RWPE2 (cell line): ENCODE results near the gene SLC12A7.
A peak's percentile ranks its signal among the peaks of the same experiment; 100 is the strongest.

Source experiments
- ATAC-seq: fragments of 200-7000 bp; cut with Tn5 transposase; 3 replicates; pipeline ENCODE4 v1.9.1; 2021; ENCODE audit warnings: low read depth
- DNase-seq: peaks from one replicate; pipeline ENCODE4 v3.0.0-alpha.2; 2020; ENCODE audit warnings: low spot score
- H3K27ac ChIP-seq: fragments of 450-650 bp; 2 replicates; pipeline ENCODE4 v1.5.1; 2017; ENCODE audit warnings: mild to moderate bottlenecking; ENCODE audit not compliant: poor library complexity, severe bottlenecking
- H3K27me3 ChIP-seq: fragments of 250-450 bp; sonication (Bioruptor Pico); 2 replicates; pipeline ENCODE4 v1.5.1; 2021; ENCODE audit warnings: mild to moderate bottlenecking, moderate library complexity; ENCODE audit not compliant: insufficient read depth, poor library complexity, severe bottlenecking
- H3K36me3 ChIP-seq: fragments of 250-450 bp; sonication (Bioruptor Pico); 2 replicates; pipeline ENCODE4 v1.5.1; 2020; ENCODE audit warnings: low read depth, mild to moderate bottlenecking, moderate library complexity
- H3K4me1 ChIP-seq: fragments of 250-450 bp; sonication (Bioruptor Pico); 2 replicates; pipeline ENCODE4 v1.5.1; 2021; ENCODE audit warnings: mild to moderate bottlenecking, moderate library complexity; ENCODE audit not compliant: insufficient read depth, poor library complexity, severe bottlenecking
- H3K4me3 ChIP-seq: fragments of 250-450 bp; sonication (Bioruptor Pico); 2 replicates; pipeline ENCODE4 v1.5.1; 2021; ENCODE audit warnings: mild to moderate bottlenecking, moderate library complexity; ENCODE audit not compliant: severe bottlenecking
- H3K9me3 ChIP-seq: fragments of 250-450 bp; sonication (Bioruptor Pico); 2 replicates; pipeline ENCODE4 v1.5.1; 2021; ENCODE audit warnings: mild to moderate bottlenecking, moderate library complexity; ENCODE audit not compliant: severe bottlenecking
- CTCF ChIP-seq: fragments of 450-650 bp; IDR thresholded peaks from one replicate; pipeline ENCODE4 v1.5.1; 2017; ENCODE audit warnings: mild to moderate bottlenecking, moderate library complexity; ENCODE audit not compliant: poor library complexity, severe bottlenecking

Gene SLC12A7

GRCh38 chr5:1013948-1014301, 97.9 kb downstream of the SLC12A7 start:
- Histone ChIP-seq H3K4me3 (no peak overlapping the region), H3K4me1 (no peaks in the 10 kb centered on the region), H3K27me3 (peaks cover 85% of the 10 kb centered on the region), H3K36me3 (no peaks in the 10 kb centered on the region), H3K27ac (no peak overlapping the region), H3K9me3 (no peaks in the 10 kb centered on the region)
- TF ChIP-seq CTCF, result no peak
- ATAC-seq (no peak), DNase-seq (no peak)

DNA sequence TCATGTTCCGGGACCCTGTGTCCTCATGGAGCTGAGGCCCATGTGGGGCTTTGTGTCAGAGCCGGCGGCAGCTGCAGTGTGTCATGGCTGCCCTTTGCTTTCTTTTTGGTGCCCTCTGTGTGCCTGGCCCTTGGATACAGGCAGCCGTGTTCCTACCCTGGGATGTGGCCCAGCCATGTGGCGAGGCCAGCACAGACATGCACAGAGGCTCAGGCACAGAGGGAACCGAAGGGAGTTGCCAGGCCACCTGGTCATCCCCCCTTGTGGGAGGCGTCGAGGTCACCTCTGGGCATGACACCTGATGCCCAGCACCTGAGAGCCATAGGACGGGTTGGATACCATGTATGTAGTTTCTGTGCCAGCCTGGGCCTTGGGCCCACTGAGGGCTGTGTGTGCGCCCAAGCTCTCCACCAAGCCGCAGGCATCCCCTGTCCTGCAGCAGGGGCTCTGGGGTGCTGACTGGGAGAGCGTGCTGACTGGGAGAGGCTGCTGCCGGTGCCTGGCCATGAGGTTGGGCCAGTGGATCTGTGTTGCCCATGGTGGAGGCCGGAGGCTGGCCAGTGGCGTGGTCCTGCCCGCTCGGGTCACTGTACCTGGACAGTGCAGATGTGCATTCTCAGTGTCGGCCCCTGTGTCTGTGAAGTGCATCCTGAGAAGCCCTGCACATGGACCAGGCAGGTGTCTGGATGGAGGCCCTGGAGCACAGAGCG, 98.5 kb downstream of the SLC12A7 start:
- Histone ChIP-seq H3K36me3 (no peaks in the 10 kb centered on the region), H3K4me3 (no peak overlapping the region), H3K27me3 (peaks cover 86% of the 10 kb centered on the region), H3K4me1 (no peaks in the 10 kb centered on the region), H3K9me3 (no peaks in the 10 kb centered on the region), H3K27ac (no peak overlapping the region)
- TF ChIP-seq CTCF, result no peak
- ATAC-seq (no peak), DNase-seq (peak; percentile 62)

DNA sequence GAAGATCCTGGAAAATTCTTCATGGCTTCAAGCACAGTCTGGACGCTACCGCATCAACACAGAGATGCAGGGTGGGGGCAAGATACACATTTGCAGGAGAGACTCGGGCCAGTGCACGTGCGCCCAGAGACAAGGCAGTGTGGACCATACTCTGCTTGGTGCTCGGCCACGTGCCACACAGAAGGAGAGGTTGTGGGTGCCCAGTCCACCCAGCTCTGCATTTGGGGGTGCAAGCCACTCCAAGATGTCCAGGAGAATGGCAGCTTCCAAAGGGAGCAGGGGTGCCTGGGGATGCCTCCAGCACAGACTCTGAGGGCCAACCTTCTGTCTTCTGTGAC, 99.0 kb downstream of the SLC12A7 start:
- no peak overlapping the region for H3K4me3 ChIP-seq
- DNase-seq (peak; percentile 60), ATAC-seq (no peak)
- no peak for TF ChIP-seq CTCF
- H3K9me3 ChIP-seq, result no peaks in the 10 kb centered on the region
- no peaks in the 10 kb centered on the region for H3K36me3 ChIP-seq
- H3K27me3 ChIP-seq, result peaks cover 92% of the 10 kb centered on the region
- no peak overlapping the region for H3K27ac ChIP-seq
- H3K4me1 ChIP-seq, result no peaks in the 10 kb centered on the region

- Histone ChIP-seq H3K4me1 (no peaks in the 10 kb centered on the region), H3K9me3 (no peaks in the 10 kb centered on the region), H3K4me3 (no peak overlapping the region), H3K36me3 (no peaks in the 10 kb centered on the region), H3K27ac (no peak overlapping the region), H3K27me3 (peaks cover 93% of the 10 kb centered on the region)
- TF ChIP-seq CTCF, result no peak
- DNase-seq (peak; percentile 72), ATAC-seq (no peak)
Measured at GRCh38 chr5:1012313-1012841, 99.5 kb downstream of the SLC12A7 start.

- Histone ChIP-seq H3K27ac (no peak overlapping the region), H3K36me3 (no peaks in the 10 kb centered on the region), H3K27me3 (peaks cover 93% of the 10 kb centered on the region), H3K9me3 (no peaks in the 10 kb centered on the region), H3K4me1 (no peaks in the 10 kb centered on the region), H3K4me3 (no peak overlapping the region)
- DNase-seq (peak; percentile 66), ATAC-seq (no peak)
- no peak for TF ChIP-seq CTCF
Measured at GRCh38 chr5:1011741-1012312, 100.0 kb downstream of the SLC12A7 start.
